HG03095 (cell line): Measurements from ENCODE around the gene OR12D2.
"Not testable (repeated sequence)": the region's sequence is repeated elsewhere in the genome, so short reads cannot be mapped to it uniquely, and the experiment has no call there.

Source experiments
- ATAC-seq: cut with Tn5 transposase; IDR thresholded peaks from one replicate; pipeline ENCODE4 v1.9.1; 2021; ENCODE audit warnings: moderate library complexity; ENCODE audit not compliant: unreplicated experiment

The OR12D2 gene, protein sequence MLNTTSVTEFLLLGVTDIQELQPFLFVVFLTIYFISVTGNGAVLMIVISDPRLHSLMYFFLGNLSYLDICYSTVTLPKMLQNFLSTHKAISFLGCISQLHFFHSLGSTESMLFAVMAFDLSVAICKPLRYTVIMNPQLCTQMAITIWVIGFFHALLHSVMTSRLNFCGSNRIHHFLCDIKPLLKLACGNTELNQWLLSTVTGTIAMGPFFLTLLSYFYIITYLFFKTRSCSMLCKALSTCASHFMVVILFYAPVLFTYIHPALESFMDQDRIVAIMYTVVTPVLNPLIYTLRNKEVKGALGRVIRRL

DNA sequence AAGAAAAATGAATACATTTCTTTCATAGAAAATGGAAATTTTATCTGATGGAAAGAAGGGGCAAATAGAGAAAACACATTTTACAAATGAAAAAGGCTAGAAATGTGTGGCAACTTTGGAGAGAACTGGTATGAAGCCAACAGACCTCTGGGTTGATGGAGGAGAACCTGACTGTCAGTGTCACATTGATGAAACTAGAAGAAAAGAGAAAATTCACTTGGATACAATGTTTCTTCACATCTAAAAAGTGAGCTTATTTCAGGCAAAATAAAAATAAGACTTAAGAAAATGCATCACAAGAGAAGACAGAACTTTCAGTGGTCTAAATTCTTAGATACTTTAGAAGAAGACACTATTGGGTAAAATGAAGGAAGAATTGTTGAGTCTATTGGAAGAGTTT, at the start of gene OR12D2:
Gene OR12D2 (plus strand): TSS at position 301 of the 400 bp plus-strand sequence. CDS start 1,069 bp downstream, outside the sequence.
- ATAC-seq: no peak

DNA sequence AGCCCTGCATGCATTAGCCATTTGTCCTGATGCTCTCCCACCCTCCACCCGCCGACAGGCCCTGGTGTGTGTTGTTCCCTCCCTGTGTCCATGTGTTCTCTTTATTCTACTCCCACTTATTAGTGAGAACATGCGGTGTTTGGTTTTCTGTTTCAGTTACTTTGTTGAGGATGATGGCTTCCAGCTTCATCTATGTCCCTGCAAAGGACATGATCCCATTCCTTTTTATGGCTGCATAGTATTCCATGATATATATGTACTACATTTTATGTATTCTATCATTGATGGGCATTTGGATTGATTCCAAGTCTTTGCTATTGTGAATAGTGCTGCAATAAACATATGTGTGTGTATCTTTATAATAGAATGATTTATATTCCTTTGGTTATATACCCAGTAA, 46.1 kb upstream of the OR12D2 start:
- ATAC-seq: not testable (repeated sequence)

DNA sequence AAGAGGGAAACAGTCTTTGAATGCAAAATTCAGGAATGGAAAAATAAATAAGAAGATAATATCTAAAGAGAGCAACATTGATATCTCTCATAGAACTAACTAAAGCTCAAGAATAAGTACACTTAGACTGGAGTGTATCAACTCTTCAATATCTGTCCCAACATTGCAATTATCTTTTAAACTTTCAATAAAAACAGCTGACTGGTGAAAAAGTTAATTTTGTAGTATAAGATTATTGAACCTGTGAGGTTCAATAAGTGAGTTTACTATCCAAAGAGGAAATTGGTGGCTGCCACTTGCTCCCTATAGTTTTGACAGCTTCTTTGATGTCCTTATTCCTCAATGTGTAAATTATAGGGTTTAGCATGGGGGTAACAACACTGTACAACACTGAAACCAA, 40.5 kb upstream of the OR12D2 start:
- no peak for ATAC-seq

DNA sequence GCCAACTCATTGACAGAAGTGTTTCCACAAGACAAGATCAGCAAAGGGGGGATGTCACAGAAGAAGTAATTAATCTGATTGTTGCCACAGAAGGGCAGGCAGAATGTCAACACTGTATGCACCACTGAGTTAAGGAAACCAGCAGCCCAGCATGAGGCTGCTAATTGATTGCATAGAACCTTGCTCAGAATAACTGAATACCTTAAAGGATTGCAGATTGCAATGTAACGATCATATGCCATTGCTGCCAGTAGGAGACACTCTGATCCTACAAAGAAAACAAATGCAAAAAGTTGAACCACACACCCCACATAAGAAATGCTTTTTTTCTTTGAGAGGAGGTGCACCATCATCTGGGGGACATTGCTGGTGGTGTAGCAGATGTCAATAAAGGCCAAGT, 39.8 kb upstream of the OR12D2 start:
- ATAC-seq: no peak

DNA sequence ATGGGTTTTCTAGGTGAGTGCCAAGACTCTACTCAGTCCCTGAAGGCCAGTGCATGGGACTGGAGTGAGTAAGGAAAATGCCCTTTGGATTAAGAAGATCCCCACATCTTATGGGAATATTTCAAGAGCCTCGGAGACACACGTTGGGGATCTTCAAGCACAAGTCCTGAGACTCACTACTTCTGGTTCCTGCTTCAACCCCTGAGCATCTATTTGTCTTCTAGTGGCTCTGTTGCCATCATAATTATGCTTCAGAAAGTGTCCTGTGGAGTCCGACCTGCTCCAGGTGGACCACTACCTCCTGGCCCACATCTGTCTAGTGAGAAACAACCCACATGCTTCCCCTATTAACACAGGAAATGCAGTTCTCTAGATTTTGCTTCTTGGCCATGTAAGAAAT, 26.7 kb upstream of the OR12D2 start, which contains the start of gene OR5V1:
Gene OR5V1 (minus strand): TSS at position 101 of the 400 bp plus-strand sequence. CDS start 12,670 bp downstream, outside the sequence.
- ATAC-seq: no peak

DNA sequence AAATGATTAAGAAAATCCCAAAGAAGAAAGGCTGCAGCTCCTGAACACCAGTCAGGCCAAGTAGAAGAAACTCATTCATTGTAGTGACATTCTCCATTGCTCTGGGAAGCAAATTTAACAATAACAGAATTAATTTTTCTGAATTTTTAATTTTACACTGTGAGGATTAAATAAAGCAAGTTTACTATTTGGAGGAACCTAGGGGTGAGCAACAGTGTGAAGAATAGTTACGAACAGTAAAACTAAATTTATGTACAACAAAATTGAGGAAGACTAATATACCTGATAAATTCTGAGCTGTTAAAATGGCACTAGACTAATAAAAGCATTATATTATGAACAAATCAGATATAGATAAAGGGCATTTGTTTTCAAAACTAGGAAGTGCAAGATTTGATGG, 20.2 kb upstream of the OR12D2 start, which contains the start of gene OR12D3:
Gene OR12D3 (minus strand): TSS at position 101 of the 400 bp plus-strand sequence. CDS start 4 bp downstream, at position 97.
- ATAC-seq: no peak

DNA sequence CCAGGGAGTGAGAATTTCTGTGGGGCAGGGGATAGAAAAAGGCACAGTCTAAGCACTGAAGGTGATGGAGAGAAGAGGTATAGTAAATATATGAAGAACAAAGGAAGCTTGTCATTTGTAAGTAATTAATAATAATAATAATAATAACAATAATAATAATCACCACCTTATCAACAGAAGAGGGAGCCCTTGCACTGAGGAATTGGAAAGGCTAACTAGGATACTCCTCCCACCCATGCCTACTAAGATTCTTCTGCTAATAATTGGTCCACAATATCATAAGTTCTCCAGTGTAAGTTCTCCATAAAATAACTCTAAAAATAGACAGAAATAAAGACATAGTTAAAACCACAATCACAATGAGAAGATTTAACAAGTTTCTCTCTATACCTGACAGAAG, 19.4 kb upstream of the OR12D2 start:
- no peak for ATAC-seq

DNA sequence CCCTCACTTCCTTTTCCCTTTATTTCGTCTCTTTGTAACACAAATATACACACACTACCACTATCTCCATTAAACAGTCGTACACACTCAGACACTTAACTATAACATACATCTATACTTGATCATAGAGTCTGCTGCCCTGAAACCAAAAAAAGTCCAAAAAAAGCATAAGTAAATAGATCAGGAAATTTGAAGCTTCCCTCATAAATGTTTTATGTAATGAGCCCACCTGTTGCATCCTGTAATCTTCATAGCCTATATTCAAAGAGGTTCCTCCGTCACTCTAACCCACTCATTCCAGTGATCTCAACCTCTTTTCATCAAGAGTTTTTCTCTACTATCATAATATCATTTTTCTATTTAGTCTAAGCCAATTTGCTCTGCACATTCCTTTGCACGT, 6.9 kb upstream of the OR12D2 start:
- ATAC-seq: no peak

DNA sequence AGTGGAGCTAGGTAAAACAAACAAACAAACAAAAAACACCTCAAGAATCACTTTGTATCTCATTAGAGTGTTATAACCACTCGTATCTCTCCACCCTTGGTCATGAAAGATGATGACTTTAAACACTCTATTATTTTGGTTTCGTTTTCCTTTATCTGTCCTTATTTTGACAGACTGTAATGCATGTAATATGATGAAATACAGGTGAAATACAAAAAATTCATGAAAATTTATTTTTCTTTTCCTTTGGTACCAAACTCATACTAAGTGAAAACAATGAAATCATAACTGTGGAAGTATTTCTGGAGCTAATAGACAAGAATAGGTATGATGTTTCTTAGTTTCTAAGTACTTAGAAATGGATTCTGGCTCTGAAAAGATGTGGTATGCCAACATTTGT, 4.1 kb downstream of the OR12D2 start:
- no peak for ATAC-seq

DNA sequence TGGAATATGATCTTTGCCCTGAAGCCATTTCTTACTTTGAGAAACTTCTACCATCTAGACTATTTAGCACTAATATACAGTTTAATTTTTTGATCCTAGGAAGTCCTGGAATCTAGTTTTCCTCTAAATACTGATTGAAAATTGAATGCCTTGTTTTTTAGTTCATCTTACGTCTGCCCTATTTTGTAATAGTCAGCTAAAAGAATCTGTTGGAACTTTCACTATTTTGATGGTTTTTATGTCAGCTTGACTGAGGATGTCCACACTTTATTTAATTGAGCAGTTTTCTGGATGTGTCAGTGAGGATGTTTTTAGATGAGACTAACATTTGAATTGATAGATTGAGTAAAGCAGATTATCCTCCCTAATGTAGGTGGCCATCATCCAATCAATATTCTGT, 8.4 kb downstream of the OR12D2 start:
- no peak for ATAC-seq

DNA sequence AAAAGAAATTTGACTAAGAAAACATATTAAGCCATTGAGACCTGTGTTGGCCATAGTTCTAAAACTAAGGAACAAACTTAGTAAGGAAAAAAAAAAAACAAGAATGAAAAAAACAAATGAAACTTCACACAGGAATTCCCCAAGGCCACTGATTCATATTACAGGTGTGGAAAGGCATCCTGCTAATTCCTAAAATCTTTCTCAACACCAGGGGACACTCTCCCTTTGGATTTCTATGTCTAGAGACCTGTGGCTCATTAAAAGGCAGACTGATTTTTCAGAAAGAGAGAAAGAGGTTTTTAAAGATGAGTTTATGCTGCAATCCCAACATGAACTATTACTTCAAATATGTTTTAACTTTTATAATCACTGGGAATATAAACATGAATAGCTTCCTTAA, 19.2 kb downstream of the OR12D2 start, which contains the start of gene OR12D1:
Gene OR12D1 (plus strand): TSS at position 341 of the 400 bp plus-strand sequence.
- no peak for ATAC-seq

DNA sequence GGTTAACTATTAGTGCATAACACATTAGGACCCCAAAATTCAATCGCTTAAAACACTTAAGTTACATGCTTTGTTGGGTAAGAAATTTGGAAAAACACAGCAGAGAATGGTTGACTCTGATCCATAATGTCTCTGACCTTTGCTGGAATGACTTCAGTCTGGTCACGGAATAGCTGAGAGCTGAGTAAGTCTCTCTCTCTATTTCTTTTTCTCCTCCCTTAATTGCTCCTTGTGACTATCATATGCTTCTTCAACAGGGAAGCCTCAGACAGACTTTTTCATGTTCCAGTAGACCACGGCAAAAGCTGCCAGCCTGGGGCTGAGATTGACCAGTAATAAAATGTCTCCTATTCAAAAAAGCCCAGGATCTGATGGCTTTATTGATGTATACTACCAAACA, 24.1 kb downstream of the OR12D2 start:
- no peak for ATAC-seq

DNA sequence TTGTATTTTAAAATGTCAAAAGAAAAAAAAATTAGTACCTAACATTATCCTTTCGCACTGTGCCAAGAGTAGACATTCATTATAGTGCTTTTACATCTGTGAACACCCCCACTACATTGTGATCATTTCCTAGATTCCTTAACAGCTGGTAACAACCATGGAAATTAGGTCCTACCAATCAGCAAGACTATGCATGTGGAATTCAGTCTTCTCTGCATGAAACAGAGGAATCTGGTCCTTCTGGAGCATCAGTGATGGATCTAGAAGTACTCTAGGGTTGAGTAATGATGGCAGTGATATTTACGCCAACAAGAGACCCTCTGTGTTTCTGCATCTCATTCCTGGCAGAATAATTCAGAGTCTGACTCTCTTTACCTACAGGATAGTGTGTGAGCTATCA, 28.7 kb downstream of the OR12D2 start:
- ATAC-seq: no peak

DNA sequence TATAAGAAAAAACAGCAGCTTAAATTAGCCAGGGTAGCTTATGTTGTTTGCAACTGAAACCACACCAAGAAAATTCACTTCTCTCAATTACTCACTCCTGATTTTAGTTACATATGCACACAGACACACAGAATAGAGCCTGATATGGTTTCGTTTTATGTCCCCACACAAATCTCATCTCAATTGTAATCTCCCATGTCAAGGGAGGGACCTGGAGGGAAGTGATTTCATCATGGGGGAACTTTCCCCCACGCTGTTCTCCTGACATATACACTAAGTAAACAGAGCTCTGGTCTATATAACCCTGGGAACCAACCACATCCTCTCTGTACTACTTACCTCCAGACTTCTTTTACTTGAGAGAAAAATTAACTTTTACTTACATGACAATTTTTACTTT, 29.1 kb downstream of the OR12D2 start:
- no peak for ATAC-seq

DNA sequence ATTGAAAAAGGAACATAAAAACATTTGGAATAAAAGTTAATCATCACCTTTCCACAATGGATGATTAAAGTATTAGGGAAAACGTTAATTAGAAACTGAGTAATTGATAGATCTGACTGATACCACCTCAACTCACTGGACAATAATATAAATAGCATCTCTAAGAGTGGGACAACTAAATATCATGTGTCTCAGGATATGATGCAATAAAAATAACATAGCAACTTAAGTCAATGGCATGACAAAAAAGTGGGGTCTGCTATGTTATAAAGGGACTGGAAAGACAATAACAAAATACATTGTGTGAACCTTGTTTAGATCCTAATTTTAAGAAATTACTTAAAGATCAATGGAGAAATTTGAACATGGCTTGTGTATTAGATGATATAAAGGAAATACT, 29.6 kb downstream of the OR12D2 start:
- ATAC-seq: no peak

DNA sequence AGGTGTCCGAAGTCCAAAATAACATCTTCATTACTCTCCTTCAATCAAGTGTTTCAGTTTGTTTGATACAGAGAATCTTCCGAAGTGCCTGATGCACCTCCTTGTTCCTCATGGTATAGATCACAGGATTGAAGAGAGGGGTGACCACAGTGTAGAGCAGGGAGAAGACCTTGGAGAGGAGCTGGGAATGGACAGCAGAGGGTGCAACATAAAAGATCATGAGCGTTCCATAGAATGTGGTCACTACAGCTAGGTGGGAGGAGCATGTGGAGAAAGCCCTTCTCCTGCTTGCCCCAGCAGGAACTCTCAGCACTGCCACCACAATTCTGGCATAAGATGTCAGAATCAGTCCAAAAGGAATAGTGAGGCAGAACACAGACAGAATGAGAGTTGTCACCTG, 31.2 kb downstream of the OR12D2 start:
- no peak for ATAC-seq

DNA sequence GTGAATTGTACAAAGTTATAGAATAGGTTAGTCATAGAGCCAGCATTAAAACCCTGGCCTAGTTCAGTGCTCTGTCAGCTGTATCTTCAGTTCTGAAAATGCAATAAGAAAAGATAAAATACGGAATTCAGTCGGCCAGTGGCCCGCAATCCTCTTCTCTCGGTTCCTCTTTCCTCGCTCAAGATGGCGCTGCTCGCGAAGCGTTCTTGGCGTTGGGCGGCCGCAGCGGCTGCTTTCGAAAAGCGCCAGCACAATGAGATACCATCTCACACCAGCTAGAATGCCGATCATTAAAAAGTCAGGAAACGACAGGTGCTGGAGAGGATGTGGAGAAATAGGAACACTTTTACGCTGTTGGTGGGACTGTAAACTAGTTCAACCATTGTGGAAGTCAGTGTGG, 41.3 kb downstream of the OR12D2 start:
- ATAC-seq: not testable (repeated sequence)

DNA sequence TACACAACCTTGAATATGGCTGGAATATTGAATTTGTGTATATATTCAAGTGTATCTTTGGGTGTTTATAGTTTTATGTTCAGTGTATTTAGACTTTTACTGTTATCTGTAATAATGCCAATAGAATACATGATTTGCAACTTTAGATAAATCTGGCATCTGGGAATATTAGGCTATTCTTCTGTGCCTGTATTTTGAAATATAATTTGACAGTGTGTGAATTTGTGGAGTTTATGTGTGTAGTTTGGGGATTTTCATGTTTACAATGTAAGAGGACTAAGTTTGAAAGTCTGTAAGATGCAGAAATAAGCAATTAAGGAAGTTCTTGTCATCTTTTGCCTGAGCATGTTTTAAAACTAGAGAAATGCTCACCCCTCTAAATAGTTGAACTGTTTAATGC, 43.6 kb downstream of the OR12D2 start, which contains the start of gene OR10C1:
Gene OR10C1 (plus strand): TSS at position 301 of the 400 bp plus-strand sequence. CDS start 710 bp downstream, outside the sequence.
- no peak for ATAC-seq

DNA sequence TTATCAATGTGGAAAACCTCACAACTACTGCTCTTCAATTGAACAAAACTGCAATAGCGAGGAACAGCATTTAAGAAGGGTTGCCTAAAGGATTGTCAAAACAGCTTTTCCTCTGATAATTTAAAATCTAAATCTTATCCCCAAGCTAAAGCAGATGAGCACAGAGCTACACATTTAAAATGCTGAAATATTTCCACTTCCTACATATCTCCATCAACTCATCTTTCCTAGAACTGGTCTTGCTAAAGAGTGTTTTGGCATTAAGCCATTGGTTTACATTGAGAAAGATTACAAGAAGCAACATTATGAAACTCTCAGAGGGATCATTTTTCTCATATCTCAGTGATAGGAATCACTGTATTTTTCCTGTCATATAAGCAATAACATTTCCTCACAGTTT, 47.3 kb downstream of the OR12D2 start:
- no peak for ATAC-seq

DNA sequence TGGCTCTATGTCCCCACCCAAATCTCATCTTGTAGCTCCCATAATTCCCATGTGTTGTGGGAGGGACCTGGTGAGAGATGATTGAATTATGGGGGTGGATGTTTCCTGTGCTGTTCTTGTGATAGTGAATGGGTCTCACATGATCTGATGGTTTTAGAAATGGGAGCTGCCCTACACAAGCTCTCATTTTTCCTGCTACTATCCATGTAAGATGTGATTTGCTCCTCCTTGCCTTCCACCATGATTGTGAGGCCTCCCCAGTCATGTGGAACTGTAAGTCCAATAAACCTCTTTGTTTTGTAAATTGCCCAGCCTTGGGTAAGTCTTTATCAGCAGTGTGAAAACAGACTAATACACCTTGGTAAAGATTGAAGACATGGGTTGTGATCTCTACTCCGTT, 48.6 kb downstream of the OR12D2 start:
- ATAC-seq: not testable (repeated sequence)
